HepG2 (cell line): ENCODE results near the gene BID. TPM values are rescaled to one million over a fixed set of nuclear protein-coding genes. Genes with fewer than 3 reads are reported as not detected.

ENCODE experiments used
- ARNTL ChIP-seq: sonication (generic); formaldehyde crosslinking; IDR thresholded peaks from 2 replicates; pipeline ENCODE4 v1.4.0; 2020; ENCODE audit warnings: mild to moderate bottlenecking, missing genetic modification reagents
- CCAR2 ChIP-seq: fragments of 200-400 bp; formaldehyde crosslinking; optimal IDR thresholded peaks from 2 replicates; pipeline ENCODE3; 2018; ENCODE audit warnings: low read depth, mild to moderate bottlenecking, low read length, moderate library complexity
- DMTF1 ChIP-seq: sonication (generic); formaldehyde crosslinking; IDR thresholded peaks from 2 replicates; pipeline ENCODE4 v1.4.0; 2020; ENCODE audit warnings: mild to moderate bottlenecking, missing genetic modification reagents
- FOXA1 ChIP-seq, 2 experiments: fragments of 450-650 bp in 1 of 2; sonication (generic) in 1 of 2; formaldehyde crosslinking in 1 of 2; IDR thresholded peaks; 2 replicates each; pipeline versions ENCODE4 v1.4.0 to v1.6.1; 2016 to 2020; ENCODE audit warnings: missing genetic modification reagents in 1 of 2
- HDAC6 ChIP-seq: fragments of 200-600 bp; sonication (generic); IDR thresholded peaks from 2 replicates; pipeline ENCODE4 v1.7.0; 2017; ENCODE audit warnings: mild to moderate bottlenecking, antibody characterized with exemption, low read length, low read depth
- HOXD1 ChIP-seq: sonication (generic); formaldehyde crosslinking; IDR thresholded peaks from 2 replicates; pipeline ENCODE4 v1.5.0; 2020; ENCODE audit warnings: missing genetic modification reagents
- PAF1 ChIP-seq: IDR thresholded peaks from 2 replicates; pipeline ENCODE4 v1.6.1; 2016; ENCODE audit warnings: missing genetic modification reagents, missing compliant biosample characterization
- RFX1 ChIP-seq: fragments of 450-650 bp; IDR thresholded peaks from 2 replicates; pipeline ENCODE4 v1.6.1; 2017
- RORA ChIP-seq: sonication (generic); formaldehyde crosslinking; IDR thresholded peaks from 2 replicates; pipeline ENCODE4 v1.5.0; 2020; ENCODE audit warnings: mild to moderate bottlenecking, missing genetic modification reagents, moderate library complexity
- RXRB ChIP-seq: IDR thresholded peaks from 2 replicates; pipeline ENCODE4 v1.6.1; 2016; ENCODE audit warnings: borderline replicate concordance, missing genetic modification reagents, missing compliant biosample characterization
- SNAI1 ChIP-seq: sonication (generic); formaldehyde crosslinking; IDR thresholded peaks from 2 replicates; pipeline ENCODE4 v1.5.0; 2020; ENCODE audit warnings: mild to moderate bottlenecking, missing genetic modification reagents, borderline replicate concordance
- TBP ChIP-seq: sonication (generic); formaldehyde crosslinking; IDR thresholded peaks from 2 replicates; pipeline ENCODE4 v1.5.0; 2020; ENCODE audit warnings: missing genetic modification reagents
- TCF7 ChIP-seq: sonication (generic); IDR thresholded peaks from 2 replicates; pipeline ENCODE4 v1.6.1; 2016; ENCODE audit warnings: antibody characterized with exemption, low read depth
- TOPORS ChIP-seq: sonication (generic); formaldehyde crosslinking; IDR thresholded peaks from 2 replicates; pipeline ENCODE4 v1.8.0; 2023; ENCODE audit warnings: mild to moderate bottlenecking, missing genetic modification reagents
- YY1 ChIP-seq: IDR thresholded peaks from 2 replicates; pipeline ENCODE4 v1.6.1; 2011; ENCODE audit warnings: low read length, low read depth, moderate library complexity, mild to moderate bottlenecking; ENCODE audit not compliant: insufficient read depth, insufficient replicate concordance
- ZBTB7A ChIP-seq: sonication (generic); formaldehyde crosslinking; IDR thresholded peaks from 2 replicates; pipeline ENCODE4 v1.8.0; 2022; ENCODE audit warnings: mild to moderate bottlenecking, missing genetic modification reagents
- ZFAT ChIP-seq: sonication (generic); formaldehyde crosslinking; conservative IDR thresholded peaks from 2 replicates; pipeline ENCODE4 v1.8.1; 2023; ENCODE audit warnings: missing genetic modification reagents, inconsistent platforms
- ZFX ChIP-seq: sonication (generic); formaldehyde crosslinking; IDR thresholded peaks from 2 replicates; pipeline ENCODE4 v1.4.0; 2020; ENCODE audit warnings: mild to moderate bottlenecking, low read depth, missing genetic modification reagents, moderate library complexity
- ZNF180 ChIP-seq: sonication (generic); formaldehyde crosslinking; IDR thresholded peaks from 2 replicates; pipeline ENCODE4 v1.4.0; 2020; ENCODE audit warnings: low read depth, missing genetic modification reagents, borderline replicate concordance
- ZNF3 ChIP-seq: IDR thresholded peaks from 2 replicates; pipeline ENCODE4 v1.7.0; 2017; ENCODE audit warnings: inconsistent platforms
- ZNF431 ChIP-seq: sonication (generic); formaldehyde crosslinking; IDR thresholded peaks from 2 replicates; pipeline ENCODE4 v1.9.0; 2022; ENCODE audit warnings: missing genetic modification reagents, low read depth, mild to moderate bottlenecking, borderline replicate concordance
- ZNF44 ChIP-seq: sonication (generic); formaldehyde crosslinking; IDR thresholded peaks from 2 replicates; pipeline ENCODE4 v1.5.1; 2020; ENCODE audit warnings: mild to moderate bottlenecking, missing genetic modification reagents
- ZNF773 ChIP-seq: sonication (generic); formaldehyde crosslinking; IDR thresholded peaks from 2 replicates; pipeline ENCODE4 v1.4.0; 2020; ENCODE audit warnings: missing genetic modification reagents, borderline replicate concordance
- polyA plus RNA-seq, 8 experiments: library from polyadenylated mRNA; depleted of rRNA in 3 of 8; stranded (reverse) in 7 of 8; unstranded in 1 of 8; fragments of >200 nt; fragmentation: Illumina TruSeq in 4 of 8; extraction: Trizol in 4 of 8; gene quantifications; 2 replicates each; pipeline versions ENCODE4 v1.2.1 to v1.2.3, GENCODE V29; 2011 to 2016; ENCODE audit warnings: low read depth in 4 of 8, missing spikeins in 1 of 8, mixed read lengths in 1 of 8; ENCODE audit not compliant: insufficient read depth in 1 of 8
- total RNA-seq, 5 experiments: library from RNA; depleted of rRNA; stranded (reverse); fragments of >200 nt; fragmentation: Illumina TruSeq; extraction: Trizol; gene quantifications; 2 replicates each; pipeline ENCODE4 v1.2.3, GENCODE V29; 2016; ENCODE audit warnings: low read depth in 1 of 5
- TF ChIP-seq, protein P1 (sequence below): sonication (generic); formaldehyde crosslinking; IDR thresholded peaks from 2 replicates; pipeline ENCODE4 v1.9.0; 2021; ENCODE audit warnings: missing genetic modification reagents, borderline replicate concordance
- TF ChIP-seq, protein P2 (sequence below): sonication (generic); formaldehyde crosslinking; IDR thresholded peaks from 2 replicates; pipeline ENCODE4 v1.5.1; 2020; ENCODE audit warnings: missing genetic modification reagents, mild to moderate bottlenecking, borderline replicate concordance

BID gene
- total and polyA plus RNA-seq, 2 of the 13 experiments (the other 11 are each of a cell fraction or from before 2014, with no cell fraction given): 35.3 to 51.7 TPM

- no peak for TF ChIP-seq CCAR2
- peak; percentile 63 for TF ChIP-seq TCF7
- no peak for TF ChIP-seq ARNTL (CRISPR knock-in tag)
- TF ChIP-seq ZBTB7A (CRISPR knock-in tag): no peak
- TF ChIP-seq RFX1: no peak
- TF ChIP-seq ZNF44 (CRISPR knock-in tag): no peak
- TF ChIP-seq, protein P1, sequence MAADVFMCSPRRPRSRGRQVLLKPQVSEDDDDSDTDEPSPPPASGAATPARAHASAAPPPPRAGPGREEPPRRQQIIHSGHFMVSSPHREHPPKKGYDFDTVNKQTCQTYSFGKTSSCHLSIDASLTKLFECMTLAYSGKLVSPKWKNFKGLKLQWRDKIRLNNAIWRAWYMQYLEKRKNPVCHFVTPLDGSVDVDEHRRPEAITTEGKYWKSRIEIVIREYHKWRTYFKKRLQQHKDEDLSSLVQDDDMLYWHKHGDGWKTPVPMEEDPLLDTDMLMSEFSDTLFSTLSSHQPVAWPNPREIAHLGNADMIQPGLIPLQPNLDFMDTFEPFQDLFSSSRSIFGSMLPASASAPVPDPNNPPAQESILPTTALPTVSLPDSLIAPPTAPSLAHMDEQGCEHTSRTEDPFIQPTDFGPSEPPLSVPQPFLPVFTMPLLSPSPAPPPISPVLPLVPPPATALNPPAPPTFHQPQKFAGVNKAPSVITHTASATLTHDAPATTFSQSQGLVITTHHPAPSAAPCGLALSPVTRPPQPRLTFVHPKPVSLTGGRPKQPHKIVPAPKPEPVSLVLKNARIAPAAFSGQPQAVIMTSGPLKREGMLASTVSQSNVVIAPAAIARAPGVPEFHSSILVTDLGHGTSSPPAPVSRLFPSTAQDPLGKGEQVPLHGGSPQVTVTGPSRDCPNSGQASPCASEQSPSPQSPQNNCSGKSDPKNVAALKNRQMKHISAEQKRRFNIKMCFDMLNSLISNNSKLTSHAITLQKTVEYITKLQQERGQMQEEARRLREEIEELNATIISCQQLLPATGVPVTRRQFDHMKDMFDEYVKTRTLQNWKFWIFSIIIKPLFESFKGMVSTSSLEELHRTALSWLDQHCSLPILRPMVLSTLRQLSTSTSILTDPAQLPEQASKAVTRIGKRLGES (CRISPR knock-in tag): no peak
- TF ChIP-seq ZNF180 (CRISPR knock-in tag): no peak
- TF ChIP-seq ZNF431 (CRISPR knock-in tag): no peak
- TF ChIP-seq RXRB (CRISPR knock-in tag): 0 out of 2 replicates have a peak, but pooled peaks have one; percentile 21
- no peak for TF ChIP-seq SNAI1 (CRISPR knock-in tag)
- TF ChIP-seq HDAC6: no peak
- no peak for TF ChIP-seq RORA (CRISPR knock-in tag)
- no peak for TF ChIP-seq FOXA1 (IDR thresholded peaks at IDR 0.05)
- no peak for TF ChIP-seq FOXA1 (CRISPR knock-in tag; IDR thresholded peaks at IDR 0.05)
- TF ChIP-seq, protein P2, sequence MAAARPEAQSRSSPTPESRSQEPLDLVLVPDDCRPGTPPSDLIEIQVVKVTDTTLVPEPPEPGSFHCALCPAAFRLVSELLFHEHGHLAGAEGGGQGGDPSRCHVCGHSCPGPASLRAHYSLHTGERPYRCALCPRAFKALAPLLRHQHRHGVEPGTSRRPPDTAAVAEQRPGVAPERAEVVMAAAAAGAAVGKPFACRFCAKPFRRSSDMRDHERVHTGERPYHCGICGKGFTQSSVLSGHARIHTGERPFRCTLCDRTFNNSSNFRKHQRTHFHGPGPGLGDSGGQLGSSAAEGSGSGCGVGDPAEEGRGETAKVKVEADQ (CRISPR knock-in tag): 0 out of 2 replicates have a peak, but pooled peaks have one; percentile 47
- TF ChIP-seq HOXD1: no peak
- TF ChIP-seq DMTF1 (CRISPR knock-in tag): no peak
- TF ChIP-seq ZFAT (CRISPR knock-in tag): no peak
- no peak for TF ChIP-seq ZNF773 (CRISPR knock-in tag)
- TF ChIP-seq TOPORS (CRISPR knock-in tag): no peak
- TF ChIP-seq ZNF3 (CRISPR knock-in tag): no peak
- TF ChIP-seq YY1: no peak
- no peak for TF ChIP-seq PAF1 (CRISPR knock-in tag)
- peak; percentile 65 for TF ChIP-seq ZFX (CRISPR knock-in tag)
- no peak for TF ChIP-seq TBP (CRISPR knock-in tag)
Observed at GRCh38 chr22:17781319-17782031, 7.2 kb upstream of the BID start (continued).
